ENCODE results near the gene PLXNA1.

PLXNA1 gene

GRCh38 chr3:126965526-126966080 is 17.3 kb upstream of the PLXNA1 start:
- no peaks in the 10 kb centered on the region for H3K9me3 Mint-ChIP-seq
- H3K4me1 Mint-ChIP-seq (ENCODE audit: low read depth in 2 of 2) = peaks cover 0 to 6% of the 10 kb centered on the region in 2 donors
- H3K27ac Mint-ChIP-seq = peak overlapping the region in 1 of 2 donors; percentile 16
- peaks cover 8 to 15% of the 10 kb centered on the region in 2 donors for H3K27me3 Mint-ChIP-seq
- ATAC-seq (replicated peaks) (no peak), DNase-seq (no peak)
- H3K36me3 Mint-ChIP-seq (ENCODE audit: insufficient read depth) = no peaks in the 10 kb centered on the region
- H3K4me3 Mint-ChIP-seq = no peak overlapping the region

- ATAC-seq (replicated peaks) = no peak
- peaks cover 0 to 4% of the 10 kb centered on the region in 2 donors for H3K4me1 Mint-ChIP-seq (ENCODE audit: low read depth in 2 of 2)
- DNase-seq = no peak
- H3K27me3 Mint-ChIP-seq = peaks cover 9 to 15% of the 10 kb centered on the region in 2 donors
- peaks cover 3% of the 10 kb centered on the region for H3K36me3 Mint-ChIP-seq (ENCODE audit: insufficient read depth)
- H3K27ac Mint-ChIP-seq = no peak overlapping the region
- no peaks in the 10 kb centered on the region for H3K9me3 Mint-ChIP-seq
- H3K4me3 Mint-ChIP-seq = no peak overlapping the region
Observed at GRCh38 chr3:126967386-126967785, 15.5 kb upstream of the PLXNA1 start.

- H3K27me3 Mint-ChIP-seq = peaks cover 9 to 15% of the 10 kb centered on the region in 2 donors
- no peak overlapping the region for H3K27ac Mint-ChIP-seq
- no peaks in the 10 kb centered on the region for H3K9me3 Mint-ChIP-seq
- DNase-seq = no peak
- peaks cover 3% of the 10 kb centered on the region for H3K36me3 Mint-ChIP-seq (ENCODE audit: insufficient read depth)
- no peak overlapping the region for H3K4me3 Mint-ChIP-seq
- no peak for ATAC-seq (replicated peaks)
- peaks cover 0 to 4% of the 10 kb centered on the region in 2 donors for H3K4me1 Mint-ChIP-seq (ENCODE audit: low read depth in 2 of 2)
Observed at GRCh38 chr3:126968391-126969390, 14.2 kb upstream of the PLXNA1 start.

- H3K4me1 Mint-ChIP-seq (ENCODE audit: low read depth in 2 of 2) = peaks cover 0 to 2% of the 10 kb centered on the region in 2 donors
- peaks cover 3% of the 10 kb centered on the region for H3K36me3 Mint-ChIP-seq (ENCODE audit: insufficient read depth)
- peaks cover 2 to 3% of the 10 kb centered on the region in 2 donors for H3K9me3 Mint-ChIP-seq
- no peak overlapping the region for H3K4me3 Mint-ChIP-seq
- no peak for ATAC-seq (replicated peaks)
- H3K27ac Mint-ChIP-seq = no peak overlapping the region
- no peak for DNase-seq
- peaks cover 11 to 12% of the 10 kb centered on the region in 2 donors for H3K27me3 Mint-ChIP-seq
Observed at GRCh38 chr3:126969586-126969985, 13.3 kb upstream of the PLXNA1 start.

GRCh38 chr3:126970101-126970500 is 12.8 kb upstream of the PLXNA1 start:
- Mint-ChIP-seq H3K4me3 (no peak overlapping the region), H3K4me1 (ENCODE audit: low read depth in 2 of 2) (peaks cover 0 to 2% of the 10 kb centered on the region in 2 donors), H3K27ac (no peak overlapping the region), H3K36me3 (ENCODE audit: insufficient read depth) (peaks cover 3% of the 10 kb centered on the region), H3K9me3 (peaks cover 3 to 8% of the 10 kb centered on the region in 2 donors), H3K27me3 (peaks cover 8 to 10% of the 10 kb centered on the region in 2 donors)
- DNase-seq (no peak), ATAC-seq (replicated peaks) (no peak)

GRCh38 chr3:126970921-126971320 is 12.0 kb upstream of the PLXNA1 start:
- ATAC-seq (replicated peaks) (no peak), DNase-seq (no peak)
- H3K4me1 Mint-ChIP-seq (ENCODE audit: low read depth in 2 of 2) = peaks cover 0 to 2% of the 10 kb centered on the region in 2 donors
- peaks cover 3 to 11% of the 10 kb centered on the region in 2 donors for H3K9me3 Mint-ChIP-seq
- H3K36me3 Mint-ChIP-seq (ENCODE audit: insufficient read depth) = peaks cover 3% of the 10 kb centered on the region
- H3K4me3 Mint-ChIP-seq = no peak overlapping the region
- peaks cover 8 to 10% of the 10 kb centered on the region in 2 donors for H3K27me3 Mint-ChIP-seq
- no peak overlapping the region for H3K27ac Mint-ChIP-seq

- Mint-ChIP-seq H3K9me3 (peaks cover 3 to 11% of the 10 kb centered on the region in 2 donors), H3K27ac (no peak overlapping the region), H3K4me3 (no peak overlapping the region), H3K4me1 (ENCODE audit: low read depth in 2 of 2) (peaks cover 0 to 2% of the 10 kb centered on the region in 2 donors), H3K36me3 (ENCODE audit: insufficient read depth) (peaks cover 3% of the 10 kb centered on the region), H3K27me3 (peaks cover 10% of the 10 kb centered on the region in 2 donors)
- DNase-seq (no peak), ATAC-seq (replicated peaks) (no peak)
Observed at GRCh38 chr3:126971891-126972351, 11.0 kb upstream of the PLXNA1 start.

- H3K27me3 Mint-ChIP-seq = peaks cover 10 to 19% of the 10 kb centered on the region in 2 donors
- peaks cover 0 to 2% of the 10 kb centered on the region in 2 donors for H3K4me1 Mint-ChIP-seq (ENCODE audit: low read depth in 2 of 2)
- DNase-seq (no peak), ATAC-seq (replicated peaks) (no peak)
- H3K36me3 Mint-ChIP-seq (ENCODE audit: insufficient read depth) = peaks cover 3% of the 10 kb centered on the region
- no peak overlapping the region for H3K4me3 Mint-ChIP-seq
- peaks cover 3 to 11% of the 10 kb centered on the region in 2 donors for H3K9me3 Mint-ChIP-seq
- no peak overlapping the region for H3K27ac Mint-ChIP-seq
Observed at GRCh38 chr3:126972866-126973265, 10.0 kb upstream of the PLXNA1 start.

GRCh38 chr3:126973814-126974213 is 9.1 kb upstream of the PLXNA1 start:
- peaks cover 15 to 21% of the 10 kb centered on the region in 2 donors for H3K27me3 Mint-ChIP-seq
- no peak for ATAC-seq (replicated peaks)
- H3K4me3 Mint-ChIP-seq = no peak overlapping the region
- H3K27ac Mint-ChIP-seq = no peak overlapping the region
- DNase-seq = no peak
- no peaks in the 10 kb centered on the region for H3K4me1 Mint-ChIP-seq (ENCODE audit: low read depth in 2 of 2)
- H3K36me3 Mint-ChIP-seq (ENCODE audit: insufficient read depth) = peaks cover 3% of the 10 kb centered on the region
- peaks cover 3 to 11% of the 10 kb centered on the region in 2 donors for H3K9me3 Mint-ChIP-seq

- H3K4me1 Mint-ChIP-seq (ENCODE audit: low read depth in 2 of 2) = no peaks in the 10 kb centered on the region
- peaks cover 15 to 30% of the 10 kb centered on the region in 2 donors for H3K27me3 Mint-ChIP-seq
- no peak overlapping the region for H3K27ac Mint-ChIP-seq
- ATAC-seq (replicated peaks) (no peak), DNase-seq (no peak)
- peaks cover 3% of the 10 kb centered on the region for H3K36me3 Mint-ChIP-seq (ENCODE audit: insufficient read depth)
- peaks cover 3 to 11% of the 10 kb centered on the region in 2 donors for H3K9me3 Mint-ChIP-seq
- no peak overlapping the region for H3K4me3 Mint-ChIP-seq
Observed at GRCh38 chr3:126974756-126975155, 8.2 kb upstream of the PLXNA1 start.

GRCh38 chr3:126976906-126977305 is 6.0 kb upstream of the PLXNA1 start:
- H3K27me3 Mint-ChIP-seq = peaks cover 11 to 37% of the 10 kb centered on the region in 2 donors

GRCh38 chr3:126977821-126978220 is 5.1 kb upstream of the PLXNA1 start:
- DNase-seq (no peak), ATAC-seq (replicated peaks) (no peak)
- Mint-ChIP-seq H3K27me3 (peaks cover 11 to 37% of the 10 kb centered on the region in 2 donors), H3K36me3 (ENCODE audit: insufficient read depth) (peaks cover 16% of the 10 kb centered on the region), H3K4me3 (no peak overlapping the region), H3K9me3 (peaks cover 3 to 11% of the 10 kb centered on the region in 2 donors), H3K4me1 (ENCODE audit: low read depth in 2 of 2) (peaks cover 3 to 9% of the 10 kb centered on the region in 2 donors), H3K27ac (no peak overlapping the region)

More at GRCh38 chr3:126976906-126977305, 6.0 kb upstream of the PLXNA1 start:
- H3K36me3 Mint-ChIP-seq (ENCODE audit: insufficient read depth) = peaks cover 12% of the 10 kb centered on the region
- peaks cover 0 to 5% of the 10 kb centered on the region in 2 donors for H3K4me1 Mint-ChIP-seq (ENCODE audit: low read depth in 2 of 2)
- no peak for ATAC-seq (replicated peaks)
- no peak for DNase-seq
- H3K4me3 Mint-ChIP-seq = no peak overlapping the region
- no peak overlapping the region for H3K27ac Mint-ChIP-seq
- H3K9me3 Mint-ChIP-seq = peaks cover 3 to 11% of the 10 kb centered on the region in 2 donors

GRCh38 chr3:126978291-126978690 is 4.6 kb upstream of the PLXNA1 start:
- ATAC-seq (replicated peaks) = no peak
- peaks cover 11 to 37% of the 10 kb centered on the region in 2 donors for H3K27me3 Mint-ChIP-seq

More at GRCh38 chr3:126978291-126978690, 4.6 kb upstream of the PLXNA1 start:
- peaks cover 16% of the 10 kb centered on the region for H3K36me3 Mint-ChIP-seq (ENCODE audit: insufficient read depth)
- H3K27ac Mint-ChIP-seq = no peak overlapping the region
- peaks cover 3 to 9% of the 10 kb centered on the region in 2 donors for H3K4me1 Mint-ChIP-seq (ENCODE audit: low read depth in 2 of 2)
- no peak overlapping the region for H3K4me3 Mint-ChIP-seq
- no peak for DNase-seq
- peaks cover 3 to 11% of the 10 kb centered on the region in 2 donors for H3K9me3 Mint-ChIP-seq
